PFSK-1 (cell line): ENCODE data around the gene TAF1C.

Experiments used
- FOXP2 ChIP-seq: optimal IDR thresholded peaks from 2 replicates; pipeline ENCODE3; 2011; ENCODE audit warnings: borderline replicate concordance, control low read depth, inconsistent platforms; ENCODE audit not compliant: insufficient read depth; ENCODE audit errors: extremely low read length, extremely low read depth
- POLR2AphosphoS5 ChIP-seq: IDR thresholded peaks from 2 replicates; pipeline ENCODE4 v1.6.1; 2012; ENCODE audit warnings: low read depth, mild to moderate bottlenecking, control low read depth, low read length, moderate library complexity
- SIN3A ChIP-seq: IDR thresholded peaks from 2 replicates; pipeline ENCODE4 v1.6.1; 2012; ENCODE audit warnings: mild to moderate bottlenecking, low read length, moderate library complexity, borderline replicate concordance; ENCODE audit not compliant: insufficient read depth
- TF ChIP-seq, protein P1 (sequence below), 2 experiments: IDR thresholded peaks; 2 replicates each; pipeline versions ENCODE4 v1.6.1 to v1.8.0; 2011 to 2012; ENCODE audit warnings: low read depth in 2 of 2, low read length in 2 of 2, control low read depth in 1 of 2, inconsistent platforms in 1 of 2, mild to moderate bottlenecking in 1 of 2, moderate library complexity in 1 of 2; ENCODE audit not compliant: insufficient read depth in 1 of 2

DNA sequence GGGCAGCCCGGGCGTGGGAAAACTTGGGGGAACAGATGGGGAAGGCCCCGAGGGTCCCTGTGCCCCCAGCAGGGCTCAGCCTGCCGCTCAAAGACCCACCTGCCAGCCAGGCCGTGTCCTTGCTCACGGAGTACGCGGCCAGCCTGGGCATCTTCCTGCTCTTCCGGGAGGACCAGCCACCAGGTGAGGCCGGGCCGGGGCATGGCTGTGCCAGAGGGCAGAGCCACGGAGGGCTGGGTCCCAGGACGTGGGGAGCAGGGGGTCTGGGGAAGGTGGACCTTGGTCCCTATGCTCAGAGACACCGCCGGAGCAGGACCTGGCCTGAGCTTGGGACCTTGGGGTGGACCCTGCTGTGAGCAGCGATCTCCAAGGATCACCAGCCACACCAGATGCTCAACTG is 4.6 kb upstream of the TAF1C start:
- TF ChIP-seq, protein P1, sequence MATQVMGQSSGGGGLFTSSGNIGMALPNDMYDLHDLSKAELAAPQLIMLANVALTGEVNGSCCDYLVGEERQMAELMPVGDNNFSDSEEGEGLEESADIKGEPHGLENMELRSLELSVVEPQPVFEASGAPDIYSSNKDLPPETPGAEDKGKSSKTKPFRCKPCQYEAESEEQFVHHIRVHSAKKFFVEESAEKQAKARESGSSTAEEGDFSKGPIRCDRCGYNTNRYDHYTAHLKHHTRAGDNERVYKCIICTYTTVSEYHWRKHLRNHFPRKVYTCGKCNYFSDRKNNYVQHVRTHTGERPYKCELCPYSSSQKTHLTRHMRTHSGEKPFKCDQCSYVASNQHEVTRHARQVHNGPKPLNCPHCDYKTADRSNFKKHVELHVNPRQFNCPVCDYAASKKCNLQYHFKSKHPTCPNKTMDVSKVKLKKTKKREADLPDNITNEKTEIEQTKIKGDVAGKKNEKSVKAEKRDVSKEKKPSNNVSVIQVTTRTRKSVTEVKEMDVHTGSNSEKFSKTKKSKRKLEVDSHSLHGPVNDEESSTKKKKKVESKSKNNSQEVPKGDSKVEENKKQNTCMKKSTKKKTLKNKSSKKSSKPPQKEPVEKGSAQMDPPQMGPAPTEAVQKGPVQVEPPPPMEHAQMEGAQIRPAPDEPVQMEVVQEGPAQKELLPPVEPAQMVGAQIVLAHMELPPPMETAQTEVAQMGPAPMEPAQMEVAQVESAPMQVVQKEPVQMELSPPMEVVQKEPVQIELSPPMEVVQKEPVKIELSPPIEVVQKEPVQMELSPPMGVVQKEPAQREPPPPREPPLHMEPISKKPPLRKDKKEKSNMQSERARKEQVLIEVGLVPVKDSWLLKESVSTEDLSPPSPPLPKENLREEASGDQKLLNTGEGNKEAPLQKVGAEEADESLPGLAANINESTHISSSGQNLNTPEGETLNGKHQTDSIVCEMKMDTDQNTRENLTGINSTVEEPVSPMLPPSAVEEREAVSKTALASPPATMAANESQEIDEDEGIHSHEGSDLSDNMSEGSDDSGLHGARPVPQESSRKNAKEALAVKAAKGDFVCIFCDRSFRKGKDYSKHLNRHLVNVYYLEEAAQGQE (IDR thresholded peaks at IDR 0.05; ENCODE audit: insufficient read depth in 1 of 2, low read depth in 2 of 2, low read length in 2 of 2) = no peak
- TF ChIP-seq POLR2AphosphoS5 (no peak), SIN3A (no peak), FOXP2 (no peak)
